Measurements from ENCODE around the gene PCNX3.
"Not testable (repeated sequence)": the region's sequence is repeated elsewhere in the genome, so short reads cannot be mapped to it uniquely, and the experiment has no call there.

PCNX3 gene

GRCh38 chr11:65655570-65656332 lies 40.2 kb downstream of the PCNX3 start:
- no peak for DNase-seq

- DNase-seq: no peak
Measured at GRCh38 chr11:65657426-65657825, 41.9 kb downstream of the PCNX3 start.

GRCh38 chr11:65658174-65659021 lies 42.8 kb downstream of the PCNX3 start:
- no peak for DNase-seq

- no peak for DNase-seq
Measured at GRCh38 chr11:65660038-65660437, 44.5 kb downstream of the PCNX3 start.

- DNase-seq: not testable (repeated sequence)
Measured at GRCh38 chr11:65660908-65661307, 45.3 kb downstream of the PCNX3 start.

- no peak for DNase-seq
Measured at GRCh38 chr11:65661599-65662246, 46.1 kb downstream of the PCNX3 start.

- no peak for DNase-seq
Measured at GRCh38 chr11:65662247-65662798, 46.7 kb downstream of the PCNX3 start.

GRCh38 chr11:65662799-65663638 lies 47.4 kb downstream of the PCNX3 start, which contains the start of gene RELA:
Gene RELA, minus strand, starts transcription at chr11:65662916. Its CDS starts 84 bp downstream, at chr11:65662832.
- DNase-seq: peak; percentile 94

GRCh38 chr11:65663639-65664200 lies 48.1 kb downstream of the PCNX3 start:
- DNase-seq: peak; percentile 57

GRCh38 chr11:65672180-65672860 lies 56.7 kb downstream of the PCNX3 start:
- DNase-seq: no peak

- no peak for DNase-seq
Measured at GRCh38 chr11:65672982-65673381, 57.4 kb downstream of the PCNX3 start.

- no peak for DNase-seq
Measured at GRCh38 chr11:65680192-65680743, 64.7 kb downstream of the PCNX3 start.

- not testable (repeated sequence) for DNase-seq
Measured at GRCh38 chr11:65683480-65683879, 67.9 kb downstream of the PCNX3 start.

GRCh38 chr11:65685981-65686380 lies 70.4 kb downstream of the PCNX3 start:
- DNase-seq: no peak
